ENCODE results near the gene EMD.

- no peak for TF ChIP-seq CTCF (IDR thresholded peaks at IDR 0.05)
- no peak for TF ChIP-seq POLR2A (IDR thresholded peaks at IDR 0.05)
Observed at GRCh38 chrX:154358011-154358410, 21.1 kb upstream of the EMD start.
